ENCODE data around the gene R3HCC1L.

- TF ChIP-seq, protein P1, sequence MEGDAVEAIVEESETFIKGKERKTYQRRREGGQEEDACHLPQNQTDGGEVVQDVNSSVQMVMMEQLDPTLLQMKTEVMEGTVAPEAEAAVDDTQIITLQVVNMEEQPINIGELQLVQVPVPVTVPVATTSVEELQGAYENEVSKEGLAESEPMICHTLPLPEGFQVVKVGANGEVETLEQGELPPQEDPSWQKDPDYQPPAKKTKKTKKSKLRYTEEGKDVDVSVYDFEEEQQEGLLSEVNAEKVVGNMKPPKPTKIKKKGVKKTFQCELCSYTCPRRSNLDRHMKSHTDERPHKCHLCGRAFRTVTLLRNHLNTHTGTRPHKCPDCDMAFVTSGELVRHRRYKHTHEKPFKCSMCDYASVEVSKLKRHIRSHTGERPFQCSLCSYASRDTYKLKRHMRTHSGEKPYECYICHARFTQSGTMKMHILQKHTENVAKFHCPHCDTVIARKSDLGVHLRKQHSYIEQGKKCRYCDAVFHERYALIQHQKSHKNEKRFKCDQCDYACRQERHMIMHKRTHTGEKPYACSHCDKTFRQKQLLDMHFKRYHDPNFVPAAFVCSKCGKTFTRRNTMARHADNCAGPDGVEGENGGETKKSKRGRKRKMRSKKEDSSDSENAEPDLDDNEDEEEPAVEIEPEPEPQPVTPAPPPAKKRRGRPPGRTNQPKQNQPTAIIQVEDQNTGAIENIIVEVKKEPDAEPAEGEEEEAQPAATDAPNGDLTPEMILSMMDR (conservative IDR thresholded peaks at IDR 0.05; ENCODE audit: low read depth, low read length) = no peak
- TF ChIP-seq EZH2 (IDR thresholded peaks at IDR 0.05; ENCODE audit: borderline replicate concordance, low read depth, low read length, poor library complexity, severe bottlenecking) = no peak
These were observed 132.2 kb downstream of the R3HCC1L start for GRCh38 chr10:98266647-98267046.

Data from A673 (cell line).